CD4-positive, alpha-beta T cell treated with Interferon gamma for 1 hour (primary cell): ENCODE data around the gene ZNF385B.

Experiments used
- DNase-seq: peaks from one replicate; pipeline ENCODE4 v3.0.0-alpha.2; 2020

ZNF385B gene

GRCh38 chr2:179622112-179622511 lies 239.3 kb downstream of the ZNF385B start:
- no peak for DNase-seq

GRCh38 chr2:179619947-179620467 lies 241.4 kb downstream of the ZNF385B start:
- DNase-seq: no peak

- DNase-seq: no peak
Measured at GRCh38 chr2:179614121-179614520, 247.3 kb downstream of the ZNF385B start.

GRCh38 chr2:179613701-179614100 lies 247.7 kb downstream of the ZNF385B start:
- DNase-seq: no peak

GRCh38 chr2:179613299-179613651 lies 248.1 kb downstream of the ZNF385B start:
- DNase-seq: no peak

GRCh38 chr2:179612591-179613298 lies 248.7 kb downstream of the ZNF385B start:
- no peak for DNase-seq

- DNase-seq: no peak
Measured at GRCh38 chr2:179612108-179612507, 249.3 kb downstream of the ZNF385B start.

GRCh38 chr2:179606141-179606540 lies 255.3 kb downstream of the ZNF385B start:
- no peak for DNase-seq

- no peak for DNase-seq
Measured at GRCh38 chr2:179605341-179605740, 256.1 kb downstream of the ZNF385B start.

- DNase-seq: no peak
Measured at GRCh38 chr2:179604598-179604997, 256.8 kb downstream of the ZNF385B start.

GRCh38 chr2:179602452-179602851 lies 259.0 kb downstream of the ZNF385B start:
- DNase-seq: no peak

GRCh38 chr2:179596018-179596417 lies 265.4 kb downstream of the ZNF385B start:
- no peak for DNase-seq

GRCh38 chr2:179595284-179595683 lies 266.1 kb downstream of the ZNF385B start:
- no peak for DNase-seq

GRCh38 chr2:179594268-179595112 lies 266.9 kb downstream of the ZNF385B start:
- DNase-seq: no peak

- no peak for DNase-seq
Measured at GRCh38 chr2:179593323-179593722, 268.1 kb downstream of the ZNF385B start.

GRCh38 chr2:179592167-179592936 lies 269.1 kb downstream of the ZNF385B start:
- DNase-seq: no peak

- DNase-seq: no peak
Measured at GRCh38 chr2:179591690-179592089, 269.7 kb downstream of the ZNF385B start.

- DNase-seq: no peak
Measured at GRCh38 chr2:179588486-179589145, 272.8 kb downstream of the ZNF385B start.

- DNase-seq: no peak
Measured at GRCh38 chr2:179584760-179585159, 276.7 kb downstream of the ZNF385B start.

- DNase-seq: no peak
Measured at GRCh38 chr2:179581605-179582004, 279.8 kb downstream of the ZNF385B start.

GRCh38 chr2:179580378-179581146 lies 280.9 kb downstream of the ZNF385B start:
- DNase-seq: no peak

GRCh38 chr2:179579800-179580199 lies 281.6 kb downstream of the ZNF385B start:
- DNase-seq: no peak
